Right renal pelvis (tissue), 4 donors: ENCODE data around the gene TTC7B. TPM values are rescaled to one million over a fixed set of nuclear protein-coding genes. Genes with fewer than 3 reads are reported as not detected.

Experiments used
- DNase-seq, 4 donors: peaks; one replicate each; pipeline ENCODE4 v3.0.0-alpha.2; 2013; ENCODE audit warnings: low read depth in 4 of 4, low spot score in 3 of 4, missing footprints in 1 of 4
- polyA plus RNA-seq, 4 donors: library from polyadenylated mRNA; unstranded; fragments of 120-200 nt; gene quantifications; one replicate each; pipeline ENCODE4 v1.2.1, GENCODE V29; 2013; ENCODE audit not compliant: insufficient read length in 4 of 4

The TTC7B gene
- polyA plus RNA-seq, 4 donors = 45.5 to 56.3 (median 47.5) TPM

GRCh38 chr14:90568405-90568804, 247.8 kb downstream of the TTC7B start:
- DNase-seq = no peak

- DNase-seq = no peak
Observed at GRCh38 chr14:90567991-90568390, 248.2 kb downstream of the TTC7B start.

- DNase-seq = no peak
Observed at GRCh38 chr14:90567191-90567590, 249.0 kb downstream of the TTC7B start.

- DNase-seq = no peak
Observed at GRCh38 chr14:90566481-90566880, 249.7 kb downstream of the TTC7B start.

GRCh38 chr14:90564496-90564895, 251.7 kb downstream of the TTC7B start:
- no peak for DNase-seq

GRCh38 chr14:90562652-90563051, 253.6 kb downstream of the TTC7B start:
- no peak for DNase-seq

- no peak for DNase-seq
Observed at GRCh38 chr14:90561920-90562319, 254.3 kb downstream of the TTC7B start.

- DNase-seq = no peak
Observed at GRCh38 chr14:90560991-90561390, 255.2 kb downstream of the TTC7B start.

GRCh38 chr14:90560558-90560957, 255.7 kb downstream of the TTC7B start:
- DNase-seq = no peak

GRCh38 chr14:90559811-90560492, 256.3 kb downstream of the TTC7B start:
- no peak for DNase-seq

GRCh38 chr14:90558983-90559590, 257.1 kb downstream of the TTC7B start:
- no peak for DNase-seq

- no peak for DNase-seq
Observed at GRCh38 chr14:90558041-90558982, 257.9 kb downstream of the TTC7B start.

GRCh38 chr14:90557516-90557915, 258.7 kb downstream of the TTC7B start:
- no peak for DNase-seq

GRCh38 chr14:90556666-90557450, 259.4 kb downstream of the TTC7B start:
- no peak for DNase-seq

GRCh38 chr14:90556012-90556477, 260.2 kb downstream of the TTC7B start:
- peak; percentile 52 to 75 (median 64) for DNase-seq

- DNase-seq = no peak
Observed at GRCh38 chr14:90555126-90556011, 260.9 kb downstream of the TTC7B start.

- DNase-seq = no peak
Observed at GRCh38 chr14:90554341-90554740, 261.9 kb downstream of the TTC7B start.

GRCh38 chr14:90553921-90554336, 262.3 kb downstream of the TTC7B start:
- no peak for DNase-seq

- DNase-seq = no peak
Observed at GRCh38 chr14:90553298-90553920, 262.8 kb downstream of the TTC7B start.
